SH-SY5Y (cell line): ENCODE data around the gene CCSER2.

Source experiments
- GATA2 ChIP-seq: IDR thresholded peaks from 2 replicates; pipeline ENCODE4 v1.6.1; 2011; ENCODE audit warnings: mild to moderate bottlenecking, low read depth, low read length
- GATA3 ChIP-seq: IDR thresholded peaks from 2 replicates; pipeline ENCODE4 v1.6.1; 2011; ENCODE audit warnings: low read depth, mild to moderate bottlenecking, low read length, moderate library complexity

CCSER2 gene

DNA sequence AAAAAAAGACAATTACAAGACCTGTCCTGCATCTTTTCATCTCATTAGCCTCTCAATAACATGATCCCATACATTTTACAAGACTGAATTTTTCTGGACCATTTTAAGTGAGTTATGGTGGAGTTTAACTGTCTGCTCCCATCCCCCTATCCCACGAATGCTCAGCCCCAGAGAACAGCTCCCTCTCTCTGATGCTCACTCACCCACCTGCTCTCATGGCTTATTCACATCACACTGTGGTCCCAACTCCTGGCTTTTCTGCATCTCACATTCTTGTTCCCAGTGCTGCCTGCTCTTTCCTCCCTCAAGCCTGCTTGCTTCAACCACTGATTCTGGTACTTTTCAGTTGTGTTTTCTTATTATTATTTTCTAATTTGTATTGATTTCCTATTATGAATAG is 20.4 kb upstream of the CCSER2 start:
- TF ChIP-seq GATA3, result no peak
- TF ChIP-seq GATA2, result no peak

DNA sequence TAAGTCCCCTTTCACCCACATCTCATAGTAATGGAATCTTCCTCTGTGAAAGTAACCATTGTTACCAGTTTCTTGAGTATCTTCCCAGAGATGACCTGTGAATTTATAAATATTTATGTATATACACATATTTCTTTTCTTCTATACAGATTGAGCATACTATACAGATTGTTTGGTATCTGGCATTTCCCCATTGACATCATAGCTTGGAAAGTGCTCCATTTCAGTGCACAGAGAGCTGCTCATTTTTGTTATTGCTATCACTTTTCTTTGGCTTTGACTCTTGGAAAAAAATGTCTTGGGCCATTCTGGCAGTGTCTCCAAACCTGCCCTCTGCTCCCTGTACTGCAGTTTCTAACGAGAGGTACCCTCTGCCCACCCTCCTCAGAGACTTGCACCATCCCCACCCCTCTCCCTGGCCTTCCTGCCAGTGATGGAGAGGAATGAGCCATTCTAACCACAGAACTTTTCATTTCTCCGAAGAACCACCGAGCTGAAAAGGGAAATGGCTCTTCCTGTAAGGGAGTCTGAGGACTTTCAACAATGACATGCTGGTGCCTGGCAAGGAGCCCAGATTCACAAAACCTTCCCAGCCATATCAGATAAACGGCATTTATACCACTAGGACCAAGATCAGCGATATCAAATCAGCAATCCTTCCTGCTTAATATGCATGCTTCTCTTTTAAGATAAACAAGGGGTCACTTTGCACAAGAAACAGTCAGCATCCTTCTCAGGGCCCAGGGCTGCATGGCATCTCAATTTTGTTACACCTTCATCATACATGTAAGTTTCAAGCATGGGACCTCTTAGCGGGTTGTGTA is 19.7 kb upstream of the CCSER2 start:
- peak; percentile 93 for TF ChIP-seq GATA3
- peak; percentile 96 for TF ChIP-seq GATA2

DNA sequence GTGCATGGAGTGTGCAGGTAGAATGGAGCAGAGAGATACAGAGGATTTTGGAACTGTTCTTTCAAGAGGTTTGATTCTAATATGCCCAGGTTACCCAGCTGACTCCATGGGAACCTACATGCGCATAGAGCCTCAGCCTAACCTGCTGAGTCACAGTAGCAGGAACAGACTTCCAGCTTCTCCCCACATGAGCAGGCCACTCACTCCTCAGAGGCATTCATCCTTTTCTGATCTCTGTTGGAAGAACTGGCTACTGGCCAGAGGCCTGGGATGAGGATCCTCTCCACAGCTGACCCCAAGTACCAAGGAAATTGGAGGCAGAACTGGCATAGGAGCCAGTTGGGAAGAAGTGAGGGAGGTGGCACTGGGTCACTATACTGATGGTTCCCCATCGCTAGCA is 17.9 kb upstream of the CCSER2 start:
- no peak for TF ChIP-seq GATA2
- no peak for TF ChIP-seq GATA3

DNA sequence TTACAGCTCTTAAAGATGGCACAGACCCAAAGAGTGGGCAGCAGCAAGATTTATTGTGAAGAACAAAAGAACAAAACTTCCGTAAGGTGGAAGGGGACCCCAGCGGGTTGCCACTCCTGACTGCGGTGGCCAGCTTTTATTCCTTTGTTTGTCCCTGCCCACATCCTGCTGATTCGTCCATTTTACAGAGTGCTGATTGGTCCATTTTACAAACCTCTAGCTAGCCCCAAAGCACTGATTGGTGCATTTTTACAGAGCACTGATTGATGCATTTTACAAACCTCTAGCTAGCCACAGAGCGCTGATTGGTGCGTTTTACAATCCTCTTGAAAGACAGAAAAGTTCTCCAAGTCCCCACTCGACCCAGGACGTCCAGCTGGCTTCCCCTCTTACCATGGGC is 16.8 kb upstream of the CCSER2 start:
- no peak for TF ChIP-seq GATA2
- TF ChIP-seq GATA3, result no peak

DNA sequence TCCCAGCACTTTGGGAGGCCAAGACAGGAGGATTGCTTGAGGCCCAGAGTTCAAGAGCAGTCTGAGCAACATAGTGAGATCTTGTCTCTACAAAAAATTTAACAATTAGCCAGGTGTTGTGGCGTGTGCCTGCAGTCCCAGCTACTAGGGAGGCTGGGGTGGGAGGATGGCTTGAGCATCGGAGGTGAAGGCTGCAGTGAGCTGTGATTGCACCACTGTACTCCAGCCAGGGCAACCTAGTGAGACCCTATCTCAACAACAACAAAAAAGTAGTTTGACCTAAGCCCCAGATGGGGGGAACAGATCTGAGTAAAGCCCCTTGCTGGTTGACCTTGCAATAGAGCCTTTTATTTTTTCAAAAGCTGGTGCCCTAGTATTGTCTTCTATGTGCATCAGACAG is 15.6 kb upstream of the CCSER2 start:
- TF ChIP-seq GATA2, result no peak
- TF ChIP-seq GATA3, result no peak

DNA sequence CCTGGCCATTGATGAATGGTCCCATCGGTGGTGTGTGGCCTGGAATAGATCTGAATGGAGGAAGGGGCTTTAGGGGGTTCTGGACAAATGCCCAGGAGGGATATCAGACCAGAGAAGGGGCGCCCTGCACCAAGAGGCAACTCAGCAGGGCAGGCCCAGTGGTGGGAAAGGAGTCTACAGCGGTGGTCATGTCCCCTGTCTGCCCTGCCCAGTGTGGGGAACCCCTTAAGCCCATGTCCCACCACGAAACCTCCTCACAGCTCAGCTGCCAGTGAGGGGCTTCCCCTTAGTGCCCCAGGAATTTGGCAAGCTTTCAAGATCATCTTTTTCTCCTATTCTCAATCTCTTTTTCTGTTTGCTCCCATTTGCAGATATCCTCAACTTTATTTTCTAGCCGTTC is 14.1 kb upstream of the CCSER2 start:
- no peak for TF ChIP-seq GATA2
- TF ChIP-seq GATA3, result no peak

DNA sequence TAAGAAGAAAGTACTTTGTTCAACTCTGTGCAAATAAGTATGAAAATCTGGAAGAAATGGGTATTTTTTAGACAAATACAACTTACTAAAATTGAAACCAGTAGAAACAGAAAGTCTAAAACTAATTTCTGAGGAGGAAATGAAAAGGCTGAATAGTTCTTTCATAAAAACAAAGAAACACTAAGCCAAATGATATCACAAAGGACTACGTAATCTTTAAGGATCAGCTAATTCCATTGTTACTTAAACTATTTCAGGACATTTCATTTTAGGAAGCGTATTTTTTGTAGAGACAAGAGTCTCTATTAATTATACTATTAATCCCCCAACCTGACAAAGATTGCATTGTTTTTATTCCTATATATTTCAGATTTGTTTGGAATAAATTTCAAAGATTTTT is 11.2 kb upstream of the CCSER2 start:
- no peak for TF ChIP-seq GATA3
- TF ChIP-seq GATA2, result no peak

DNA sequence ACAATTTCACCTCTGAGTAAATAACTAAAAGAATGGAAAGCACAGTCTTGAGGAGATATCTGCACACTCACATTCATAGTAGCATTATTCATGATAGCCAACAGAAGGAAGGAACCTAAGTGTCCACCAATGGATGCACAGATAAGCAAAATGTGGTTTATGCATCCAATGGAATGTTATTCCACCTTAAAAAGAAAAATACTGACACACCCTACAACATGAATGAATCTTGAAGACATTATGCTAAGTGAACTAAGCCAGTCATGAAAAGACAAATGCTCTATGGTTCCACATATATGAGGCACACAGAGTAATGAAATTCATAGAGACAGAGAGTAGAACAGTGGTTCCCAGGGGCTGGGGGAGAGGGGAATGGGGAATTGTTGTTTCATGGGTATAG is 6.5 kb upstream of the CCSER2 start:
- TF ChIP-seq GATA3, result no peak
- no peak for TF ChIP-seq GATA2

DNA sequence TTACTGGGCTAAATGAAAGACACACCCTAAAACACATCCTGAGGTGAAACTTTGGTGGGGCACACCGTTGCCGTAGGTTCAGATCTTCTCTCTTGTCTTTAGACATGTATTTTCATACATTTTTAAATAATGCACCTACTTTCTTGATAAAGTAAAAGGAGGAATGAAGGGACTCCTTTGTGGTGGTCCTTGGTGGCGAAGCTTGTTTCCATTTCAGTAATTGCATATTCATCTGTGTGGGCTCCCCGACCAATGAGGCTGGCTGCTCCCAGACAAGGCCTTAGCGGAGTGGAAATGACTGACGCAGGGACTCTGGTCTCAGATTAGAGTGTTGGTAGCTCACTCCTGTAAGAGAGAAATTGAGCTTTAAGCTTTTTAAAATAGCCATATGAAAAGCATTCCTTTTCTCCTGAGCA is 815 bp downstream of the CCSER2 start:
- TF ChIP-seq GATA2, result no peak
- no peak for TF ChIP-seq GATA3

DNA sequence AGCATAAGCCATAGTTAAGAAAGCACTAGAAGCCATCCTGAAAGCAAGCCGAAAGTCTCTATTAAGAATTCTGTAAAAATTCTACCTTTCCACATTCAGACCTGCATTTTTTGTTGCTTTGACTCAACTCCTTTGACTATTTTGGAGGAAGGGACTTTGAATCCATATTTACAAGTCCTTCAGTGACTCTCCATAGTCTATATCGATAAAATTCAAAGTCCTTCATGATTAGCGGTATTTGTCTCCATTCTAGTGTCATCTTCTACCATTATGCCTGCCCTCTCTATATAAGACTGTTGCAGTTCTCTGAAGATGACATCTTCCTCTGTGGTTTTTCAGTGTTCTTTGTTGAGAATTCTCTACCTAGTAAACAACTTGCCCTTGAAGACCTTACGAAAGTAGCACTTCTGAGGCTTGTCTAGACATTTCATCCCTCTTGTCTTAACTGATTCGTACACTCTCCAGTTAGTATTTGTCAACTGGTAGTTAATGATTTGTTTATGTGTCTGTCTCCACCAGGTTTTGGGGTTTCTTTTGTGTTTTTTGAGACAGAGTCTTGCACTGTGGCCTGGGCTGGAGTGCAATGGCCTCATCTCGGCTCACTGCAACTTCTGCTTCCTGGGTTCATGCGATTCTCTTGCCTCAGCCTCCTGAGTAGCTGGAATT is 1.7 kb downstream of the CCSER2 start:
- TF ChIP-seq GATA2, result no peak
- no peak for TF ChIP-seq GATA3

DNA sequence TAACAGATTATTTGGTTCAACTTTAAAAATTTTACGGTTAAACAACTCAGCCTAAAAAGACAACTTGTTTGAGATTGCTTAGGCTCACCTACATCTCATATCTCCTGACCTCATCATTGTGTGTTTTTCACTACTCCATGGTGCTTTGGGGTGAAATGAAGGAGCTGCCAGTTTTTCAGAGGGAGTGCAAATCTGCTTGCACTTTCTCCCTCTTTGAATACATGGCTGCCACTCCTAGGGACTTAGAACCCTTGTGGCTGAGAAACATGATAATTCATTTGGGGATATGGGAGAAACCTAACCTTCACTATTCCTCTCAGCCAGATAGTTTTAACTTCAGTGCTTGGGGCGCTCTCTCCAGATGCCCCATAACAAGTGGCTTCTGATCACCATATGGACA is 2.7 kb downstream of the CCSER2 start:
- TF ChIP-seq GATA2 (no peak), GATA3 (no peak)

DNA sequence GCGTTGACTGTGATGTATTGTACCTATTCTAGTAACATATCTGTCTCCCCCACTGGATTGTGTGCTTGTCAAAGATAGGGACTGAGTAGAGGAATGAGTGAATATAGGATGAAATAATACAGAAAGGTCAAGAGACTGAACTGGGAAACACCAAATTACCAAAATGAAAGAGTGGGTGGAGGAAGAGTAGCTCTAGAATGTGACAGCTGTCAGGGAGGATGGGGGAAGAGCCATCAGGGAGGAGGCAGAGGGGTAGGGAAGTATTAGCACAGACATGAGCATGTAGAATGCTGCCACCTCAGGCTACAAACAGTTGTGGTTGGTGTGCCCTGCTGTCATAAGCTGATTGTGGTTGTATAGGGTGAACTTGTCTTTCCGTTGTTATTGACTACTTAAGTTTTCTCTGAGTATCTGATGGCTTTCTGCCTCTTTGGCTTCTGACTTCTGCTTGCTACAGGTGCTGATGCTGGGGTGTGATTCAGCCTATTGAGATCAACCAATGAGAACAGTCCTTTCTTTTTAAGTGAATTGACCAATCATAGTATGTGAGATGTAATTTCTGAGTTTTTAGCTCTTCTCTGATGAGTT is 5.6 kb downstream of the CCSER2 start:
- no peak for TF ChIP-seq GATA2
- no peak for TF ChIP-seq GATA3

DNA sequence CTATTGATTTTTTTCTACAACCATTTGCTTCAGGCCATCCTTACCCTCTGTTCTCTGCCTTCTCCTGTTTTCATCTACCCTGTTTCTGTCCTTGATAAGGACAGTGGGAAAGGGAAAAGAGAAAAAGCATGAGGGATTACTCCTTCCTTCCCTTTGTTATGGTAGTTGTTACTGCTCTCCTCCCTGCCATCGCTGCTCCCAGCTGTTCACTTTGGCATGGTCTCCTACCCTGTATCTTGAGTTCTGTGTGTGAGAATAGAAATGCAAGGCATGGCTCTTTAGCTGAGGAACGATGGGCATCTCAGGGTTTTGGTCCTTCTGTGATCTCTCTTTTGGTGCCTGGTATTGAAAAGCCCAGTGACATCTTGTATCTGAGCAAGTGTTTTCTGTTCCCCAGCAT is 6.4 kb downstream of the CCSER2 start:
- TF ChIP-seq GATA3 (no peak), GATA2 (no peak)

DNA sequence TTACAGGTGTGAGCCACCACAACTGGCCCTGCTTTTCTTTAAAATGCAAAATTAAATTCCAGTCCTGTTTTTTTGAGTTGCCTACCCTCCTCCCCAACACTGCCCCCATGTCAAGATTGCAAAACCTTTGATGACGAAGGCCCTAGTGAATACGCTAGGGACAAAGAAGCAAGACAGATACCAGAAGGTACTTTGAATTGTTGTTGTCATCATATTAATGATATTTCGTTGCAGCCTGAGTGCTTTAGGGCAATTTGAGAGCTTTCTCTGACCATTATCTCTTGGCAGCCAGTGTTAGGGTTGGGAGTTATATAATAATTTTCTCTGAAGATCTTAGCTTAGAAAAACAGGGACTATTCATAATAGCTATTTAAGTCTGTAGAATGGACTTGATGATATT is 7.1 kb downstream of the CCSER2 start:
- TF ChIP-seq GATA2 (peak; percentile 48; the same call in 1 of the 2 replicates), GATA3 (0 out of 2 replicates have a peak, but pooled peaks have one; percentile 26)

DNA sequence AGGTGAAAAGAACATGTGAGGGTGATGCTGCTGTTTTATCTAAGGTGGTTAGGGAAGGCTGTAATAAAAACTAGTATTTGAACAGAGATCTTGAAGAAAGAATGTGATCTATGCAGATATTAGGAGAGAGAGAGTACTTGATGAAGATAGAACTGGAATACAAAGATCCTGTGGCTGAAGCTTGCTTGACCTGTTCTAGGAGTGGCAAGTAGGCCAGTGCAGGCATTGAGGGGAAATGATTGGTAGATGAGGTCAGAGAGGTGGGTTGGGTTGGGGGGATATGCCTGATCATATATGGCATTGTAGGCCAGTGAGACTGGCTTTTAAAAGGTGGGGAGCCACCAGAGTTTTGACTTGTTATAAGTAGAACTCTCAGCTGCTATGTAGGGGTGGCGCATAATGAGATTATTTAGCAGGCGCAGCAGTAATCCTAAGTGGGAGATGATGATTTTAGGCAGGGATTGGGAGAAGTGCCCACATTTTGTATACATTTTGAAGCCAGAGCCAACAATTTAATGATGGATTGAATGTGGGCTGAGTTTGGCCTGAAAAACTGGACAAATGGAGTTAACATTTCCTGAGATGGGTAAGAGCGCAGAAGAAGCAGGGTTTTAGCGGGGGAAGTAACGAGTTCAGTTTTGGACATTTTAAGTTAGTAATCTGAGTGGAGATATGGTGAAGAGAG is 8.2 kb downstream of the CCSER2 start:
- no peak for TF ChIP-seq GATA2
- no peak for TF ChIP-seq GATA3
